ENCODE measurements around the gene THNSL1.

THNSL1 gene

GRCh38 chr10:25057886-25058285, 41.5 kb downstream of the THNSL1 start:
- no peak for DNase-seq (ENCODE audit: low spot score)

- DNase-seq (ENCODE audit: low spot score), result no peak
These were observed 43.6 kb downstream of the THNSL1 start for GRCh38 chr10:25059990-25060389.

- DNase-seq (ENCODE audit: low spot score), result no peak
These were observed 44.7 kb downstream of the THNSL1 start for GRCh38 chr10:25061125-25061524.

- DNase-seq (ENCODE audit: low spot score), result no peak
These were observed 45.5 kb downstream of the THNSL1 start for GRCh38 chr10:25061711-25062449.

GRCh38 chr10:25063157-25063556, 46.7 kb downstream of the THNSL1 start:
- no peak for DNase-seq (ENCODE audit: low spot score)

GRCh38 chr10:25063644-25064043, 47.2 kb downstream of the THNSL1 start:
- DNase-seq (ENCODE audit: low spot score), result no peak

GRCh38 chr10:25064401-25064800, 48.0 kb downstream of the THNSL1 start:
- DNase-seq (ENCODE audit: low spot score), result no peak

GRCh38 chr10:25065761-25066476, 49.5 kb downstream of the THNSL1 start:
- no peak for DNase-seq (ENCODE audit: low spot score)

- DNase-seq (ENCODE audit: low spot score), result no peak
These were observed 52.0 kb downstream of the THNSL1 start for GRCh38 chr10:25068152-25069058.

- DNase-seq (ENCODE audit: low spot score), result no peak
These were observed 54.8 kb downstream of the THNSL1 start for GRCh38 chr10:25071227-25071626.

GRCh38 chr10:25072786-25073185, 56.4 kb downstream of the THNSL1 start:
- no peak for DNase-seq (ENCODE audit: low spot score)

- no peak for DNase-seq (ENCODE audit: low spot score)
These were observed 59.4 kb downstream of the THNSL1 start for GRCh38 chr10:25075825-25076224.
